Ishikawa (cell line): ENCODE data around the gene TBC1D4.

ENCODE experiments used
- CEBPB ChIP-seq: IDR thresholded peaks from 2 replicates; pipeline ENCODE4 v1.6.1; 2012
- CREB1 ChIP-seq: IDR thresholded peaks from 2 replicates; pipeline ENCODE4 v1.6.1; 2012; ENCODE audit warnings: low read depth
- EGR1 ChIP-seq: IDR thresholded peaks from 2 replicates; pipeline ENCODE4 v1.6.1; 2012
- EP300 ChIP-seq: IDR thresholded peaks from 2 replicates; pipeline ENCODE4 v1.6.1; 2012; ENCODE audit warnings: borderline replicate concordance
- FOXM1 ChIP-seq: IDR thresholded peaks from 2 replicates; pipeline ENCODE4 v1.6.1; 2012; ENCODE audit warnings: low read depth, borderline replicate concordance
- NFIC ChIP-seq: IDR thresholded peaks from 2 replicates; pipeline ENCODE4 v1.6.1; 2012
- RAD21 ChIP-seq: IDR thresholded peaks from 2 replicates; pipeline ENCODE4 v1.6.1; 2012; ENCODE audit warnings: low read depth
- REST ChIP-seq: IDR thresholded peaks from 2 replicates; pipeline ENCODE4 v1.6.1; 2012; ENCODE audit warnings: low read depth, mild to moderate bottlenecking
- TAF1 ChIP-seq: IDR thresholded peaks from 2 replicates; pipeline ENCODE4 v1.6.1; 2012; ENCODE audit warnings: low read depth, mild to moderate bottlenecking
- TCF12 ChIP-seq: IDR thresholded peaks from 2 replicates; pipeline ENCODE4 v1.6.1; 2012; ENCODE audit warnings: low read depth
- TEAD4 ChIP-seq: IDR thresholded peaks from 2 replicates; pipeline ENCODE4 v1.6.1; 2012
- USF1 ChIP-seq: IDR thresholded peaks from 2 replicates; pipeline ENCODE4 v1.6.1; 2012
- YY1 ChIP-seq: IDR thresholded peaks from 2 replicates; pipeline ENCODE4 v1.6.1; 2012; ENCODE audit warnings: low read depth
- ZBTB7A ChIP-seq: IDR thresholded peaks from 2 replicates; pipeline ENCODE4 v1.6.1; 2012; ENCODE audit warnings: low read depth
- TF ChIP-seq, protein P1 (sequence below): IDR thresholded peaks from 2 replicates; pipeline ENCODE4 v1.6.1; 2012

The TBC1D4 gene

DNA sequence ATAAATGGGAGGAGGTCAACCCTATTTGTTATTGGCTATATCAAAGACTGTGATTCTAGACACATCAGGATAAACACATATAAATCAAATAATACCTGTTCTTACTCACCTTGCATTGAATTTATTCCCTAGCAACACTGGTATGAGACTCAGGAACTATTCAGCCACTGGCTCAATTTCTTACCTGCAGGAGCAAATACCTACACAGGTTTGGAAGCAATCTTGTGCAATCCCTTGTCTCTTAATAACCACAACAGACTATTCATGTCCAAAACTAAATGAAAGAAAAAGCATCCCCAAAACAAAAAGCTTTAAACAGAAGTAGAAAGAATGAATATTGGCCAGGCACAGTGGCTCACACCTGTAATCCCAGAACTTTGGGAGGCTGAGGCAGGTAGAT lies 55.5 kb downstream of the TBC1D4 start:
- TF ChIP-seq NFIC (no peak), FOXM1 (no peak), CREB1 (no peak), TAF1 (no peak), RAD21 (no peak), EP300 (no peak), EGR1 (no peak), YY1 (no peak), CEBPB (no peak)
- TF ChIP-seq, protein P1, sequence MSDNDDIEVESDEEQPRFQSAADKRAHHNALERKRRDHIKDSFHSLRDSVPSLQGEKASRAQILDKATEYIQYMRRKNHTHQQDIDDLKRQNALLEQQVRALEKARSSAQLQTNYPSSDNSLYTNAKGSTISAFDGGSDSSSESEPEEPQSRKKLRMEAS: no peak

DNA sequence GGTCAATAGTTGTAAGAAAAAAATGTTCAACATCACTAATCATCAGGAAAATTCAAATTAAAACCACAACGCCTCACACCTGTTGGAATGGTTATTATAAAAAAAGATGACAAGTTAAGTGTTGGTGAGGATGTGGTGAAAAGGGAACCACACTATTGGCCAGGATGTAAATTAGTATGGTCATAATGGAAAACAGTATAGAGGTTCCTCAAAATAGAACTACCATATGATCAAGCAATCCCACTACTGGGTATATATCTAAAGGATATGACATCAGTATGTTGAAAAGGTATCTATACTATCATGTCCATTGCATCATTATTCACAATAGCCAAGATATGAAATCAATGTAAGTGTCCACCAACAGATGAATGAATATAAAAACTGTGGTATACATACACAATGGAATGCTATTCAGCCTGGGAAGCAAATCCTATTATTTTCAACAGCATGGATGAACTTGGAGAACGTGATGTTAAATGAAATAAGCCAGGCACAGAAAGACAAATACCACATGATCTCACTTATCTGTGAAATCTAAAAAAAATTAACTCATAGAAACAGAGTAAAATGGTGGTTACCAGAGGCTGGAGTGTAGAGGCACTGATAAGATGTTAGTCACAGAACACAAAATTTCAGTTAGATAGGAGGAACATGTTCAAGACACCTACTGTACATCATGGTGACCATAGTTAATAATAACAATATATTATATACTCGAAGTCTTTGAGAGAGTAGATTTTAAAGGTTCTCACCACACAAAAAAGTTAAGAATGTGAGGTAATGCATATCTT lies 56.6 kb downstream of the TBC1D4 start:
- TF ChIP-seq EP300: no peak
- TF ChIP-seq USF1: no peak
- TF ChIP-seq CREB1: no peak
- TF ChIP-seq REST: no peak
- no peak for TF ChIP-seq TCF12
- no peak for TF ChIP-seq TAF1
- TF ChIP-seq ZBTB7A: no peak
- no peak for TF ChIP-seq RAD21

DNA sequence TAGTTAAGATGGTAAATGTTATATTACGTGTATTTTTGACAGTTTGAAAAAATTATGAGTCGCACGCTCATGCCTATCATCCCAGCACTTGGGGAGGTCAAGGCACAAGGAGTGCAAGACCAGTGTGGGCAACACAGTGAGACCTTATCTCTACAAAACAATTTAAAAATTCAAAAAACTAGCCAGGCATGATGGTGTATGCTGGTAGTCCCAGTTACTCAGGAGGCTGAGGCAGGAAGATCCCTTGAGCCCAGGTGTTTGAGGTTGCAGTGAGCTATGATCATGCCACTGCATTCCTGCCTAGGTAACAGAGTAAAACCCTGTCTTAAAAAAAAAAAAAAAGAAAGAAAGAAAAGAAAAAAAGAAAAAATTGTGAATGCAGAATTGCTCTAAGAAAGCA lies 58.0 kb downstream of the TBC1D4 start:
- no peak for TF ChIP-seq NFIC
- TF ChIP-seq YY1: no peak
- TF ChIP-seq CEBPB: no peak
- no peak for TF ChIP-seq TEAD4
- no peak for TF ChIP-seq TCF12
- no peak for TF ChIP-seq EP300
- TF ChIP-seq REST: no peak
- no peak for TF ChIP-seq ZBTB7A
- TF ChIP-seq USF1: no peak
- no peak for TF ChIP-seq EGR1
- no peak for TF ChIP-seq FOXM1
- no peak for TF ChIP-seq RAD21
- no peak for TF ChIP-seq TAF1
- TF ChIP-seq CREB1: no peak
- TF ChIP-seq, protein P1: no peak

GRCh38 chr13:75422028-75422427 lies 59.9 kb downstream of the TBC1D4 start:
- TF ChIP-seq CREB1: no peak

GRCh38 chr13:75421133-75421532 lies 60.8 kb downstream of the TBC1D4 start:
- TF ChIP-seq FOXM1 (no peak), EGR1 (no peak), NFIC (no peak), REST (no peak), CEBPB (no peak), TAF1 (no peak), CREB1 (no peak), RAD21 (no peak)
- TF ChIP-seq, protein P1: no peak
